Hippocampal formation (tissue), 2 donors: Measurements from ENCODE around the gene BTG1.

ENCODE experiments used
- DNase-seq, 2 donors: peaks; one replicate each; lab custom pipeline; 2025; lab: John Stamatoyannopoulos, UW

BTG1 gene

DNA sequence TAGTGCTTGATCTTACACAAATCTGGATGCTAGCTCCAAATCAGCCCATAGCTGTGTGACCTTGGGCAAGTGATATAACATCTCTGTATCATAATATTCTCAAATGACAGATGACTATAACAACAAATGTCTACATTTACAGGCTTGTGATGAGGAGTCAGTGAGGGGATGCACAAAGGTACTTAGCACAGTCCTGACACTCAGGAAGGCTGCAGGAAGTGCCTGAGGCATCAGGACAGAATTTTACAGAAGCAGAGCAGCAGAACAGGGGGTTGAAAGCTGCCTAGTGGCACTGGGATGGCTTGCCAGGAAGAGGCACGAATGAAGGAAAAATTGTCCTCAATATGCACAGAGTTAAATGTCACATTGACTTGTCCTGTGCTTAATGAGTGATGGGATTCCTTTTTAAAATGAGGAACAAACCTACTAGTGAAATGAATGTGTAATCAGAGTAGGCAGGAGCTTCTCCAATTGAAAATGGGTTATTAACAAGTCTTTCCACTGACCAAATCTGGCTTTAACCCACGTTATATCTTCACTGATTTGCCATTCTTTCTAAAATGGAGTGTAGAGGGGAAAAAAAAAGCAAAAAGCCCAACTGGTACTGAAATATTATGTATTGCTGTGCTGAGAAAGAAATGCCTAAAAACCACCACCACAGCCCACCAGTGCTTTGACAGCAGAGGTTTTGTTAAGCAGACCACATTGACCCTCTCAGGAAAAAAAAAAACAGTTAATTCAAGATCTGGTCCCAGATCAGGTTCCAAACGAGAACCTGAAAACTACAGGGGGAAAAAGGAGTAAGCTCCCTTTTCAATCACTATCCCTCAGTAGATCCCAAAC lies 11.6 kb downstream of the BTG1 start:
- no peak for DNase-seq

DNA sequence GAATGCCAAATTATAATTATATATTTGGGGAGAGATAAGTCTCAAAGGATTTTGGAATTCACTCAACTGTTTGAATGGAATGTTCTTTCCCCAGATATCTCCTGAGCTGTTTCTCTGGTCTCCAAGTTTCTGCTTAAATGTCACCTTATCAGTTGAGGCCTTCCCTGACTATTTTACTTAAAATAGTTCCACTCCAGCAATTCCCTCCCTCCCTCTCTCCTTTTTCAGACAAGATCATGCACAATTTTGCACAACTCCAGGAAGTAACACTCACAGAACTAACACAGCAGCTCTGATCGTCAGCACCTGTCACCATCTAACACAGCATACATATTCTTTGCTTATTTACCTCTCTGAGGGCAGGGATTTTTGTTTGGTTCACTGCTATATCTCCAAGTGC lies 12.5 kb downstream of the BTG1 start:
- DNase-seq, result no peak

DNA sequence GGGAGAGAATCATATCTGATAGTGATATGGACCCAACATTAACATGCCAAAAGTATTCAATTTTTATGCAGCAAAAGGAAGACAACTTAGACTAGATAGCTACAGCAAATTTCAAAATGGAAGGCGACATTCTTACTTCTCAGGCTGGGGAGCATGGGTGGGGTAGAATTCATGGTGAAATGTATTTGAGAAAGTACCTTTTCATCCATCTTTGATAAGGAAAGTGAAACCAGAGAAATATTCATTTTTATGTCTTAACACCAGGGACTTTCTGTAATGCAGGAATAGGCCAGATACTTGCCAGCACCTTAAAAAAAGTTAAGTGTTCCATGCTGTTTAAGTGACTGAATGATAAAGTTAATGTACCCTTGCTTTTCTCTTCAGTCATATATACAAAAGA lies 13.4 kb downstream of the BTG1 start:
- DNase-seq, result no peak

DNA sequence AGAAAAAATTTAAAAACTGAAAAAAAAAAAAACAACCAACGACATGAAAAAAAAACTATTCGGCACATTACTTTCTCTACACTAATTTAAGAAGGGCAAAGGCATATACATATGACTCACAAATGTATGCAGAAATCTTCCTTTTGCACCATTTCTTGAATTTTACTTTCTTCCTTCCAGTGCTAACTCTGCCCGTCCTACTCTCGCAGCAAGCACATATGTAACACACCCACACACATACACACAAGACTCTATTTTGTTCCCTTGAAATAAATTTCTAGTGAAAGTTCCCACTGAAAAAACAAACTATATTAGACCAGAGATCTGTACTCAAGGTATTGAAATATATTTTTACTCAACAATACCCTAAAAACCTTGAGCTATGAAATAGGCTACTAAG lies 14.6 kb downstream of the BTG1 start:
- DNase-seq, result peak in 1 of 2 donors; percentile 40

DNA sequence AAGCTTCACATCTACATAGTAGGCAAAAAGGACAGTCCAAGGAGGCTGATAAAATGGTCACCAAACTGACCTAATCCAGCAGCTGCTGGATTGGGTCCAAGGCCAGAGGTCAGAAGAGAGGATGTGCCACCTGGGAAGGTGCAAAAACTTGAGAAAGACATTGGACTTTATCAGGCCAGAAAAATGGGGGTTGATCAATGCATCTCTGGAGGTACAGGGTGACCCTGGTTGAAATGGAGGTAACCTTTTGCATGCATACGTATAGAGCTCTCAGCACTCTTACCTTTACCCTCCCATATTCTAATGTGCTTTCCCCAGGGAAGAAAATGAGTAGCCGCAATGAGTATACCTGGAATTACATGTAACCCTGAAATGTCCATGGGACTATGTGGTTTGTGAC lies 16.0 kb downstream of the BTG1 start:
- no peak for DNase-seq

DNA sequence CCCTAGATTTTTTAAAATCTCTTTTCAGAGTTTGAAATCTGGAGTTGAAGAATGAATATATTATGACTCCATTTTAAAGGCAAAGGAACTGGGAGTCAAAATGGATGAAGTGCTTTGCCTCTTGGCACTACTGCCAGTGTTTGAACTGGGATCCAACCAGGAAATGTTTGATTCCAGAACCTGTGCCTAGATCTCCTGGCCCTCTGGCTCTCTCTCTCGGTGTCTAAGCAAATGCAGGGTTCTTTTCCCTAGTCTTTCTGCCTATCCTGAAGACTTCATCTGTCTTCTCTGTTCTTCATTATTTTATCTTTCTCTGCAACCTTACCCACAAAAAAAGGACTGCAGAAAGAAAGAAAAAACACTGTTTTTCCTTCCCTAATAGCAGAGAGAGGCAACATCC lies 17.0 kb downstream of the BTG1 start:
- no peak for DNase-seq

DNA sequence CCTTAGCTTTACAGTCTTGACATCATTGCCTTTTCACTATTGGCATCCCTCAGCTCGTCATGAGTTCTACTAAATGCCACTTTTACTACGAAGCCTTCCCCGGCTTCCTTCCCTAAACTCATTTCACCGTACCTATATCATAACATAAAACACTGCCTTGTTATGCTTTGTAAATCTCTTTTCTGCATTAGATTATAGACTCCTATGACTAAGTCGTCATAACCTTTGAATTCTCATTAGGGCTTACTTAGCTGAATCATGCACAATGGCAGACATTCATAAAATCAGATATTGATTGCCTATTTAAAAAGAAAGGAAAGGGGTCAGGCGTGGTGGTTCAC lies 21.0 kb downstream of the BTG1 start:
- DNase-seq, result no peak

DNA sequence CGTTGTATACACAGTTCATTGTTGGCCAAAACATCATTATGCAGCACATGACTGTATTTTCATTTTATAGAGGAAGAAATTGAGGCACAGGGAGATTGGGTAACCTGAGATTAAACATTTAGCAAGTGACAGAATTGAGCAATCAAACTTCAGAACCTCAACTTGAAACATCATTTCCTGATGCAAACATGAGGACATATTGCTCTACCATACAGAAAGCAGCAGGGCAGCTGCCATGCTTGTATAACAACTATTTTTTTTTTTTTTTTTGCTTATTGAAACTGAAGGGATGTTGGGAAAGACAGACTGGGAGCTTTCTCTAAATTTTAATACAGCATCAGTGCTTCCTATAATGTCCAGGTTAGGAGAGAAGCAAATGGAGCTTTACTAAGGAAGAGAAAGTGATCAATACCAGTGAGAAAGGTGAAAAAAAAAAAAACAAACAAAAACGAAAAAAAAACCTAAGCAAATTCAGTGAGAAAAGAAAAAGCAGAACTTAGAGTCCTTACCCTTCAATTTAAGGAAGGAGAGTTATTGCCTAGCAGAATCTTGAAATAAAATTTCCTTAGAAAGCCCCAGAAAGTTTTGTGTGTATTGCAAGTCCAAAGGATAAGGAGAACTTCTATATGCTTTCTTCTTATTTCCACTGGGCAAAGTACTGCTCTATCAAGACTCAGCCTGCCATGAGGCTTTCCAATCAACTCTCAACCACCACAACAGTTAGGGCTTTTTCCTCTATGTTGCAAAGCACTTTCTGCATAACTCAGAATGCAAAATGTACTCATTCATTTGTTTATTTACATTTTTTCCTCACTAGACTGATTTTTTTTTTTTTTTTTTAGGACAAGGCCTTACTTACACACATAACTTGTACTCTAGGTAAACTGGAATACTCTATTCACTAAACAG lies 21.6 kb downstream of the BTG1 start:
- DNase-seq, result no peak

DNA sequence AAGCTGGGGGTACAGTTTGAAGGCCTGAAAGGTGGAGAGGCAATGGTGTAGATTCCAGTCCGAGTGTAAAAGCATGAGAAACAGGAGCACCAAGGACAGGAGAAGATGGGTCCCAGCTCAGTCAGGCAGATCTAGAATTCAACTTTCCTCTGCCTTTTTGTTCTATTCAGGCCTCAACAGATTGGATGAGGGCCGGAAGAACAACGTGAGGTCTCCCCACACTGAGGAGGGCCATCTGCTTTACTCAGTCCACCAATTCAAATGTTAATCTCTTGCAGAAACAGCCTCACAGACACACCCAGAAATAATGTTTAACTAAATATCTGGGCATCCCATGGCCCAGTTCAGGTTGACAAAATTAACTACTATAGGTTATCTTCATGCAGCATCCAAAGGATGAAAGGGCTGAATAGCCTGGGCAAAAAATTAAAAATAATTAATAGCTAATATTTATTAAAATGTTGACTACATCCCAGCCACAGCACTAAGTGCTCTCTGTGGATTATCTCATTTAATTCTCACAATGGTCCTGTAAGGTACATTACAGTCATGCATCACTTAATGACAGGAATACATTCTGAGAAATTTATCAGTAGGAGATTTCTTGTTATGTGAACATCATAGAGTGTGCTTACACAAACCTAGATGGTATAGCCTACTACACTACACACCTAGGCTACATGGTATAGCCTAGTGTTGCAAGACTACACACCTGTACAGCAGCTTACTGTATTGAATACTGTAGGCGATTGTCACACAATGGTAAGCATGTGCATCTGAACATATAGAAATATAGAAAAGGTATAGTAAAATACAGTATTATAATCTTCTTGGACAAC lies 22.5 kb downstream of the BTG1 start:
- DNase-seq, result no peak

DNA sequence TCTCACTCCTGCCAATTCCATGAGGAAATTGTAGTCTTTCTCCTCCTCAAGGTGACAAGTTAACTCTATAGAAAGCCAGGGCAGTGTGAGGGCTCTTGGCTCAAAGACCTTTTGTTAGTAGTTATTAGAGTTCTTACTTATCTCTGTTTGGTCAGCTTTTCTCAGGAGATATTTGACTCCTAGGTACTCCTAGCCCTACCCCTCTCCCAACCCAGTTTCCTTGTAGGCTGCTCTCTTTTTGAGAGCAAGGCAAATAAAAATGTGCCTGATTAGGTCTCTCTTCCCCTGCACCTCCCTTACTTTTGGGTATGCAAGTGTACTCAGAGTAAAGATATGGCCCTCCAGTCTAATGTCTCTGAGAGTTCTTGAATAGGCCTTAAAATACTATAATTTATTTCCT lies 23.8 kb downstream of the BTG1 start:
- DNase-seq, result no peak

DNA sequence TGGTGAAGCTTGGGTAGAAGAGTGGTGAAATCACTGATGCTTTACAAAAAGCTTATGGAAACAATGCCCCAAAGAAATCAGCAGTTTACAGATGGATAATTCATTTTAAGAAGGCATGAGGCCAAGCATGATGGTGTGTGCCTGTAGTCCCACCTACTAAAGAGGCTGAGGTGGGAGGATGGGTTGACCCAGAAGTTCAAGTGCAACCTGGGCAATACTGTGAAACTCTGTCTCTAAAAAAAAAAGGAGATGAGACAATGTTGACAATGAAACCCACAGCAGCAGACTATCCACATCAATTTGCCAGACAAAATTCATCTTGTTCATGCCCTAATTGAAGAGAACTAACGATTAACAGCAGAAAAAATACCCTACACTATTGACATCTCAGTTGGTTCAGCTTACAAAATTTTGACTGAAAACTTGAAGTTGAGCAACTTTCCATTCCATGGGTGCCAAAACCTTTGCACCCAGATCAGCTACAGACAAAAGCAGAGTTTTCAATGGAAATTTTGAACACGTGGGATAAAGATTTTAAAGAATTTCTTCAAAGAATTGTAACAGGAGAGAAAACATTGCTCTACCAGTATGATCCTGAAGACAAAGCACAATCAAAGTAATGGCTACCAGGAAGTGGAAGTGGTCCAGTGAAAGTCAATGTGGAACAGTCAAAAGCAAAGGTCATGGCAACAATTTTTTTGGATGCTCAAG lies 26.7 kb downstream of the BTG1 start:
- no peak for DNase-seq

DNA sequence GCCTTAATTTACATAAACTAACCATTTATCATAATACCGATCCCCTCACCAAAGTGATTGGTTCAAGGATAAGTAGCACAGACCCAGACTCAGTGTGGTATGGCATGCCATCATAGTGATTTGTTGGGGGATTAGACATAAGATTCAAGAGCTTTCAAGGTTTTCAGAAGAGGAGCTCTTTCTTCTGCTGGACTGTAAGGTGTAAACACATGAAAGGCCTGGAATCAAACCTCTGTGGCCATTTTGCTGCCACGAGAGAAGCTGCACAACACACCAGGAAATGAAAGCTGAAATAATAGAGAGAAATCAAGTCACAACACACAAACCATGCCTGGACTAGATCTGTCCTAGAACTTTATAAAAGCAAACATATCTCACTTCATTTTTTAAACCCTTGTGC lies 30.8 kb downstream of the BTG1 start:
- DNase-seq, result no peak

DNA sequence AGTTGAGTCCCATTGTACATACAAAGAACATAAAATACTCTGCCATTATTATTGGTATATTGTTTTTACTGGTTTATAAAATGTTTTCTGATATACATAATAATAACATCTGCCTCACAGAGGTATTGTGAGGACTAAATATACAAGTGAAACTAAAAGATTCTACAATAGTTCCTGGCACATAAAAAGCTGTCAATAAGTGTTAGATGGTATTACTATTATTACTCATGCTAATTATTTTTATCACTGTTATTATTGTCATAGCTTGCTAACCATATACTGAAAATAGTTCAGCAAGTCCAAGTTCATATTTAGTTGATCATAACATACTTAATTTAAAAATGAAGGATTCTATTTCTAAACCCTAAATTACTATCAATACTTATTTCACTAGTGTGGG lies 34.4 kb downstream of the BTG1 start:
- no peak for DNase-seq

DNA sequence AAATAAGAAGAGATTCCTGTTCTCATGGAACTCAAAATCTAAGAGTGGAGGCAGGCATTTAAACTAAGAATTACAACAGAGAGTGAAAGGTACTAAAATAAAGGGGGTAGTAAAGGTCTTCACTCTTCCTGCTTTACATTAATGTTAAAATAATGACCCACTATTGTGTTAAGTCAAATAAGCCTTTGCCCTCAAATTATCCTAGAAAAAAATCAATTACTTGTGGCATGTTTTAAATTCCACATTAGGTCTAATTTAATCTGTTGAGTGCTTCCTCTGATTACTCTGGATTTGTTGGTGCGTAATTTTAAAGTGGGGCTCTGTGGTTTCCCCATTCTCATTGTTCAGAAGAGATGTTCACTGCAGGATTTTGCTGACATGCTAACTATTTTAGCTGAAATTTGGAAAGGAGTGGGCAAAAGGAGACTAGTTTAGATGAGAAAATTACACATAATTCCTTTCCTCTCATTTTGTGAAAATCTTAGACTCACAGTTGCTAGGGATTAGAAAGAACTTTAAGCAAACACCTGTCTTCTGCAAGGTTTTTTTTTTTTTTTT lies 35.5 kb downstream of the BTG1 start:
- no peak for DNase-seq

DNA sequence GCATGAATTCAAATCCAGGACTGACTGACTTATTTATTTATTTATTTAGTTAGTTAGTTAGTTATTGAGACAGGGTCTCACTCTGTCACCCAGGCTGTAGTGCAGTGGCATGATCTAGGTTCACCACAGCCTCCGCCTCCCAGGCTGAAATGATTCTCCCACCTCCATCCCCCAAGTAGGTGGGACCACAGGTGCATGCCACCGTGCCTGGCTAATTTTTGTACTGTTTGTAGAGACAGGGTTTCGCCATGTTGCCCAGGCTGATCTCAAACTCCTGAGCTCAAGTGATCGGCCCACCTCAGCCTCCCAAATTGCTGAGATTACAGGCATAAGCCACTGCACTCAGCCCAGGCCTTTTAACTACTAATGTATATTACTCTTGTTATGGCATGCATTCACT lies 36.0 kb downstream of the BTG1 start:
- no peak for DNase-seq

DNA sequence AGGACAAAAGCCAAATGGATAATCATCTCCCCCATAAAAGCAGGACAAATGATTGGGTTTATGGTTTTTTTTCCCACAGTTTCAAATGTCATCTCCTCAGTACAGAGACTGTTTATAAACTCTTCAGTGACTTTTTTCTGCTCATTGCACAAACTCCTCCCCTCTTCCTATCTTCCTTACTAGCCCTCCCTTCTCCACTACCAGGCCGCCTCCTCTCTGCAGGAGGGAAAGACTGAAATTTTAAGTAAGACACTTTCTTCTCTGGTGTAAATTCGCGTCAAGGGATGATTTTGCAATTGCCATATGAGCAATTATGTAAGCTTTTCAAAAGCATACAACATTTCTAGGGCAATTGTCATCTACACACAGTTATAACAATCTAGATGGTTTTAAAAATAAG lies 37.0 kb downstream of the BTG1 start:
- no peak for DNase-seq

DNA sequence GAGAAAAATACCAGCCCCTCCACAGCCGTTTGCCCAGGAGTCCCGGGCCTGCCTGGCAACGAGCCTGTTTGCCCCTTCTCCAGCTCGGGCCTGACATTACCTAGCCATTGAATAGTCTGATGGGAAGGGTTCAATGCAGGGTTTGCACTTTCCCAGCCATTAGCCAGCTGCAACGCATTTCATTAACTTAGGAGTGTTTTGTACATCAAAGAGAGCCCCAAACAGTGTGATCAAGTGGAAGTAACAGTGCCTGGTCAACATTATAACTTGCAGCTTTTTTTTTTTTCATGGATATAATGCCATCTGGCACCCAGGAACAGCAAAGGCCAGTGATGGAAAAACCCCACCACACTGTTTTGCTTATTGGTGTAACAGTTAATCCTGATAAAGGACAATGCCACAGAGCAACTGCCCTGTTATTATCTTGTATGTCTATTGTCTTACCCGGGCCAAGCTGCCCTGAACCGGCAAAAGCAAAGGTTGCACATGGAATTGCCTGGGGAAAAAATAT lies 38.0 kb downstream of the BTG1 start:
- DNase-seq, result no peak

DNA sequence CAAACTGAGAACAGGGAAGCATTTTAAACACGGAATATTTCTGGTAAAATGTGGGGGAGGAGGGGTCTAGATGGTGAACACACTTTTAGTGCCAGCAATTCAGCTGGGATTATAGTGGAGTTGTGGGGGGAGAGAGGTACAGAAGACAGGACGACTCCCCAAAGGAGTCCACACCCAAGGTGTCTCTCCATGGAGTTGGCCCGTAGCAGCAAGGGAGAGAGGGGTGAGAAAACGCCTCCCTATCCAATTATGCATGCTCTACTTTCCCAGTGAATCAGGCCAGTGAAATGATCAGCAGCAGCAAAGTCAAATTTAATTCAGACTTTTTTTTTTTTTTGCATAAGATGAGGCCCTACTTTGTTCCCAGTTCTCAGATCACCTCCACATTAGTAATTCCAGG lies 38.6 kb downstream of the BTG1 start:
- no peak for DNase-seq

DNA sequence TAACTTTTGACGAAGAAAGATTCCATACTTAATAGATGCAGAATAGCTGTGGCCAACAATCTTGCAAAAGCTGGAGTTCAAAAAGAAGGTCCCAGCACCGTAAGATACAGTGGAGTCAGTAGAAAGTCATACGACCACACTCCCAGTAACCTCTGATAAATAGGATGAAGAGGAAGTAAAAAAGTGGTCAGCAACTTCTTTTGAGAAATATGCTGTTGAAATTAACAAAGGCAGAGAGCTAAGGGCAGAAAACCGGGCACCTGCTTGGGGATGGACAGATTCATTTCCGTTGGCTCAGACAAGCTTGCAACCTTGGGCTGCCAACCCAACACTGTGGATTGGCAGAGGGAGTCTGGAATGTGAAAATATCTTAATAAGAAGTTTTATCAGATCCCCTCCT lies 40.0 kb downstream of the BTG1 start:
- no peak for DNase-seq

DNA sequence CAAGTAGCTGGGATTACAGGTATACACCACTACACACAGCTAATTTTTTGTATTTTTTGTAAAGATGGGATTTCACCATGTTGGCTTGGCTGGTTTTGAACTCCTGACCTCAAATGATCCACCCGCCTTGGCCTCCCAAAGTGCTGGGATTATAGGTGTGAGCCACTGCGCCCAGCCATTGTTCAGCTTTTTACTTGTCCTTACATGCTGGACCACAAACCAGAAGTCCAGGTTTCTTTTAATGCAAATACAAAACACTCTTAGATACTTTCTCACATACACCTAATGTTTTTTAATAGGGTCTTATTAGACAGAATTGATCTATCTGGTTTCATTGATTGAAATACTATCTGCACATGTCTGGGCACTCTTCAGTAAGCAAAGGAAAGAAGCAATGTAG lies 40.5 kb downstream of the BTG1 start:
- no peak for DNase-seq

DNA sequence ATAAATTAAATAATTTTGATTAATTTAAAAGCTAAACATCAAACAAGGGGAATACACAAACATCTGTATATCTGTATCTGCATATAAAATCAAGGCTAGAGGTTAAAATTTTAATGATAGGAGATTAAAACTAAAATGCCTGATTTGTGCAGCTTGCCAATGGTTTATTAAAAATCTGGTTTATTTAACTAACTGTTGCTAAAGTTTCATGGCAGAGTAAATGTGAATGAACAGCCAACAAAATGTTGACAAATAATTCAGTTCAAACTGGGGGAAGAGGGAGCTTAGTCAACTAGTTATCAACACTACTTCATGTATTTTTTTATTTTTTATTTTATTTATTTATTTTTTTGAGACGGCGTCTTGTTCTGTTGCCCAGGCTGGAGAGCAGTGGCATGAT lies 43.0 kb downstream of the BTG1 start:
- no peak for DNase-seq
